Pancreas (tissue), 10 donors: Measurements from ENCODE around the gene AAK1. TPM values are rescaled to one million over a fixed set of nuclear protein-coding genes. Genes with fewer than 3 reads are reported as not detected.

ENCODE experiments used
- ATAC-seq, 4 donors: fragments of 200-7000 bp; cut with Tn5 transposase; one replicate each; pipeline versions ENCODE4 v1.8.0 to v1.9.1; 2020; ENCODE audit warnings: mild to moderate bottlenecking in 4 of 4, moderate library complexity in 4 of 4
- DNase-seq, 6 donors: peaks; one replicate each; pipeline ENCODE4 v3.0.0-alpha.2; 2020
- FAIRE-seq: peaks from 2 replicates; lab custom pipeline; 2012; peaks lifted over from hg19 to GRCh38; lab: Jason Lieb, UNC
- H3K27ac ChIP-seq, 4 donors: fragments of 200-600 bp; sonication (generic); 1 replicate in 3 of 4; 2 replicates in 1 of 4; pipeline versions ENCODE4 v1.5.0 to v1.8.0; 2020
- H3K27me3 ChIP-seq, 4 donors: fragments of 200-600 bp; one replicate each; pipeline ENCODE4 v1.8.0; 2021
- H3K36me3 ChIP-seq, 3 donors: fragments of 200-600 bp; sonication (generic) in 1 of 3; one replicate each; pipeline versions ENCODE4 v1.5.0 to v1.8.0; 2020 to 2021
- H3K4me1 ChIP-seq, 3 donors: fragments of 200-600 bp; one replicate each; pipeline ENCODE4 v1.8.0; 2021
- H3K4me3 ChIP-seq, 4 donors: fragments of 200-600 bp; sonication (generic) in 2 of 4; one replicate each; pipeline versions ENCODE4 v1.5.0 to v1.8.0; 2020 to 2021
- H3K9me3 ChIP-seq, 4 donors: fragments of 200-600 bp; one replicate each; pipeline ENCODE4 v1.8.0; 2021
- CTCF ChIP-seq, 4 donors: fragments of 200-600 bp; sonication (generic) in 3 of 4; IDR thresholded peaks; one replicate each; pipeline versions ENCODE4 v1.5.0 to v1.8.0; 2021; ENCODE audit warnings: antibody characterized with exemption in 4 of 4
- WGBS, 2 donors: extraction: QIAGEN DNeasy Blood & Tissue Kit; methylation state at CpG; one replicate each; pipeline ENCODE4 v1.1.7; 2013; 5-methylcytosine and 5-hydroxymethylcytosine counted together
- intact Hi-C, 3 donors: fragments of 100-400 bp; cut with DNase I; formaldehyde crosslinking; loops; one replicate each; pipeline versions ENCODE4 v1.11.1 to v1.14.2; 2022
- polyA plus RNA-seq, 2 donors: library from polyadenylated mRNA; stranded (reverse); fragments of 200-250 nt; gene quantifications; one replicate each; pipeline ENCODE4 v1.2.3, GENCODE V29; 2013
- total RNA-seq, 6 donors: library from RNA; stranded (reverse); fragmentation: NEBNext Ultra II Directional in 4 of 6; extraction: Animal tissue kit (Norgen Biotek cat#: 25700) in 4 of 6; gene quantifications; one replicate each; pipeline versions ENCODE4 v1.2.1 to v1.2.4, GENCODE V29; 2021 to 2023
- donor health status: healthy with polysubstance abuse.
- donor health status: DM: no; HTN: no; CAD: no; lungs with moderate emphysema.
- donor health status: DM: no; HTN: no; CAD: no.
- donor health status: control.
- donor health status: control.
- donor health status: Bipolar disorder and iron deficiency.
- donor health status: DM: yes; HTN: yes; CAD: no.
- donor health status: DM: no; HTN: no; CAD: no.
- donor health status: DM: no; HTN: no; CAD: no.
- donor health status: DM: yes; HTN: yes; CAD: no.

The AAK1 gene
- total and polyA plus RNA-seq, 8 donors = 20.6 to 45.1 (median 32.5) TPM

- Histone ChIP-seq H3K4me1 (no peaks in the 10 kb centered on the region), H3K27ac (no peak overlapping the region), H3K27me3 (no peaks in the 10 kb centered on the region), H3K9me3 (no peaks in the 10 kb centered on the region), H3K4me3 (no peak overlapping the region), H3K36me3 (no peaks in the 10 kb centered on the region)
- DNase-seq = no peak
- no peak for TF ChIP-seq CTCF (IDR thresholded peaks at IDR 0.05)
- no peak for ATAC-seq
- intact Hi-C loops = no loop called here
- no peak for FAIRE-seq
Measured at GRCh38 chr2:69456950-69457445, 186.5 kb downstream of the AAK1 start.

GRCh38 chr2:69456154-69456553 is 187.4 kb downstream of the AAK1 start:
- WGBS, 2 donors = 96% methylated on average over 7 of the region's 7 CpGs
- intact Hi-C loops = no loop called here
- Histone ChIP-seq H3K36me3 (no peaks in the 10 kb centered on the region), H3K9me3 (no peaks in the 10 kb centered on the region), H3K4me3 (no peak overlapping the region), H3K4me1 (no peaks in the 10 kb centered on the region), H3K27ac (no peak overlapping the region), H3K27me3 (no peaks in the 10 kb centered on the region)
- TF ChIP-seq CTCF (IDR thresholded peaks at IDR 0.05) = no peak
- DNase-seq (no peak), ATAC-seq (no peak), FAIRE-seq (no peak)

GRCh38 chr2:69454976-69455375 is 188.6 kb downstream of the AAK1 start:
- Histone ChIP-seq H3K36me3 (no peaks in the 10 kb centered on the region), H3K4me1 (no peaks in the 10 kb centered on the region), H3K27me3 (no peaks in the 10 kb centered on the region), H3K4me3 (no peak overlapping the region), H3K9me3 (no peaks in the 10 kb centered on the region), H3K27ac (no peak overlapping the region)
- FAIRE-seq (no peak), ATAC-seq (no peak), DNase-seq (no peak)
- intact Hi-C loops = no loop called here
- 77 to 91% methylated on average over 2 of the region's 2 CpGs for WGBS, 2 donors
- no peak for TF ChIP-seq CTCF (IDR thresholded peaks at IDR 0.05)

- no peaks in the 10 kb centered on the region for H3K4me1 ChIP-seq
- 70 to 71% methylated on average over 4 of the region's 4 CpGs for WGBS, 2 donors
- FAIRE-seq (no peak), DNase-seq (no peak), ATAC-seq (no peak)
- no peaks in the 10 kb centered on the region for H3K36me3 ChIP-seq
- intact Hi-C loops = no loop called here
- no peaks in the 10 kb centered on the region for H3K9me3 ChIP-seq
- no peak for TF ChIP-seq CTCF (IDR thresholded peaks at IDR 0.05)
- H3K4me3 ChIP-seq = no peak overlapping the region
- no peaks in the 10 kb centered on the region for H3K27me3 ChIP-seq
- no peak overlapping the region for H3K27ac ChIP-seq
Measured at GRCh38 chr2:69453475-69454129, 189.9 kb downstream of the AAK1 start.

- FAIRE-seq (no peak), ATAC-seq (no peak)
- no peaks in the 10 kb centered on the region for H3K27me3 ChIP-seq
Measured at GRCh38 chr2:69452687-69453086, 190.9 kb downstream of the AAK1 start.

More at GRCh38 chr2:69452687-69453086, 190.9 kb downstream of the AAK1 start:
- Histone ChIP-seq H3K4me3 (no peak overlapping the region), H3K9me3 (no peaks in the 10 kb centered on the region), H3K36me3 (no peaks in the 10 kb centered on the region), H3K27ac (no peak overlapping the region), H3K4me1 (no peaks in the 10 kb centered on the region)
- WGBS, 2 donors = 96 to 97% methylated on average over 3 of the region's 3 CpGs
- no peak for TF ChIP-seq CTCF (IDR thresholded peaks at IDR 0.05)
- intact Hi-C loops = no loop called here
- DNase-seq = no peak
